ENCODE results near the gene TANC1. TPM values are rescaled to one million over a fixed set of nuclear protein-coding genes. Genes with fewer than 3 reads are reported as not detected.

Gene TANC1
- total and polyA plus RNA-seq, 7 donors = 3.6 to 74.5 (median 47.0) TPM

- DNase-seq = no peak
- intact Hi-C loops (cut with DNase I) = loop anchor here (10.0 kb wide), 1 partner anchor 655 kb away; the partner anchor contains the start of gene BAZ2B
- Histone ChIP-seq H3K36me3 (no peaks in the 10 kb centered on the region), H3K27ac (no peak overlapping the region), H3K4me3 (no peak overlapping the region), H3K9me3 (no peaks in the 10 kb centered on the region), H3K4me1 (peaks cover 0 to 11% (median 8%) of the 10 kb centered on the region in 4 donors), H3K27me3 (no peaks in the 10 kb centered on the region)
- WGBS, 2 donors = 94 to 99% methylated on average over 2 of the region's 2 CpGs
- no peak for TF ChIP-seq CTCF (IDR thresholded peaks at IDR 0.05)
- no peak for TF ChIP-seq POLR2AphosphoS5 (IDR thresholded peaks at IDR 0.05)
- TF ChIP-seq EP300 (IDR thresholded peaks at IDR 0.05) = no peak
- TF ChIP-seq POLR2A (IDR thresholded peaks at IDR 0.05) = no peak
Measured at GRCh38 chr2:158960193-158960592, 8.2 kb upstream of the TANC1 start.

GRCh38 chr2:158962074-158962473 is 6.4 kb upstream of the TANC1 start:
- Histone ChIP-seq H3K27ac (no peak overlapping the region), H3K9me3 (no peaks in the 10 kb centered on the region), H3K36me3 (no peaks in the 10 kb centered on the region), H3K4me3 (no peak overlapping the region), H3K4me1 (peaks cover 0 to 1% (median under 1%) of the 10 kb centered on the region in 4 donors), H3K27me3 (no peaks in the 10 kb centered on the region)
- DNase-seq = no peak
- TF ChIP-seq CTCF (IDR thresholded peaks at IDR 0.05) (no peak), EP300 (IDR thresholded peaks at IDR 0.05) (no peak), POLR2A (IDR thresholded peaks at IDR 0.05) (no peak), POLR2AphosphoS5 (IDR thresholded peaks at IDR 0.05) (no peak)
- intact Hi-C loops (cut with DNase I) = loop anchor here (10.0 kb wide), 1 partner anchor 653 kb away; the partner anchor contains the start of gene BAZ2B
- WGBS, 2 donors = 98 to 100% methylated on average over 1 of the region's 1 CpG

- intact Hi-C loops (cut with DNase I) = loop anchor here (10.0 kb wide), 1 partner anchor 652 kb away; the partner anchor contains the start of gene BAZ2B
- peaks cover 0 to 11% (median 8%) of the 10 kb centered on the region in 4 donors for H3K4me1 ChIP-seq
- WGBS, 2 donors = 82 to 95% methylated on average over 3 of the region's 3 CpGs
- no peaks in the 10 kb centered on the region for H3K27me3 ChIP-seq
- no peaks in the 10 kb centered on the region for H3K36me3 ChIP-seq
- H3K4me3 ChIP-seq = no peak overlapping the region
- DNase-seq = no peak
- H3K9me3 ChIP-seq = no peaks in the 10 kb centered on the region
- H3K27ac ChIP-seq = no peak overlapping the region
- TF ChIP-seq POLR2A (IDR thresholded peaks at IDR 0.05) (no peak), CTCF (IDR thresholded peaks at IDR 0.05) (no peak), EP300 (IDR thresholded peaks at IDR 0.05) (no peak), POLR2AphosphoS5 (IDR thresholded peaks at IDR 0.05) (no peak)
Measured at GRCh38 chr2:158963071-158963470, 5.4 kb upstream of the TANC1 start.

GRCh38 chr2:158965107-158965506 is 3.3 kb upstream of the TANC1 start:
- Histone ChIP-seq H3K4me1 (peaks cover 0 to 14% (median 8%) of the 10 kb centered on the region in 4 donors), H3K27me3 (no peaks in the 10 kb centered on the region), H3K4me3 (no peak overlapping the region), H3K9me3 (no peaks in the 10 kb centered on the region), H3K36me3 (no peaks in the 10 kb centered on the region), H3K27ac (no peak overlapping the region)
- no peak for DNase-seq
- TF ChIP-seq EP300 (IDR thresholded peaks at IDR 0.05) = no peak
- TF ChIP-seq POLR2AphosphoS5 (IDR thresholded peaks at IDR 0.05) = no peak
- no peak for TF ChIP-seq CTCF (IDR thresholded peaks at IDR 0.05)
- no peak for TF ChIP-seq POLR2A (IDR thresholded peaks at IDR 0.05)
- intact Hi-C loops (cut with DNase I) = loop anchor here (5.0 to 10.0 kb wide), 3 partner anchors 63 to 747 kb away; partner anchors contain the start of genes BAZ2B and MARCHF7
- WGBS, 2 donors = 95 to 97% methylated on average over 5 of the region's 5 CpGs

GRCh38 chr2:158965641-158966040 is 2.8 kb upstream of the TANC1 start:
- Histone ChIP-seq H3K36me3 (no peaks in the 10 kb centered on the region), H3K4me3 (no peak overlapping the region), H3K4me1 (peaks cover 0 to 19% (median 11%) of the 10 kb centered on the region in 4 donors), H3K27me3 (no peaks in the 10 kb centered on the region), H3K27ac (no peak overlapping the region), H3K9me3 (no peaks in the 10 kb centered on the region)
- WGBS, 2 donors = 85 to 90% methylated on average over 3 of the region's 3 CpGs
- no peak for DNase-seq
- no peak for TF ChIP-seq EP300 (IDR thresholded peaks at IDR 0.05)
- no peak for TF ChIP-seq POLR2A (IDR thresholded peaks at IDR 0.05)
- no peak for TF ChIP-seq CTCF (IDR thresholded peaks at IDR 0.05)
- no peak for TF ChIP-seq POLR2AphosphoS5 (IDR thresholded peaks at IDR 0.05)
- intact Hi-C loops (cut with DNase I) = loop anchor here (5.0 to 10.0 kb wide), 3 partner anchors 63 to 747 kb away; partner anchors contain the start of genes BAZ2B and MARCHF7

All from sigmoid colon (tissue), 7 donors.